H1 (cell line): ENCODE data around the gene GABRA6. TPM values are rescaled to one million over a fixed set of nuclear protein-coding genes. Genes with fewer than 3 reads are reported as not detected.

ENCODE experiments used
- CTCF ChIA-PET: fragments of 300-600 bp; sonication (Branson Sonifier 250); formaldehyde crosslinking; loops from one replicate; lab custom pipeline; 2021; ENCODE audit not compliant: partially characterized antibody; lab: Charles Lee
- POLR2A ChIA-PET: fragments of 300-600 bp; sonication (Branson Sonifier 250); formaldehyde crosslinking; loops from one replicate; lab custom pipeline; 2021; ENCODE audit warnings: inconsistent platforms; ENCODE audit not compliant: partially characterized antibody; lab: Charles Lee
- DNase-seq, 2 experiments: peaks; one replicate each; pipeline versions ENCODE4 v3.0.0 to v3.0.0-alpha.2; 2010 to 2022; ENCODE audit warnings: low spot score in 2 of 2, low read depth in 1 of 2, mixed read lengths in 1 of 2
- FAIRE-seq: peaks from 2 replicates; lab custom pipeline; 2011; peaks lifted over from hg19 to GRCh38; lab: Jason Lieb, UNC
- H2AFZ ChIP-seq: 2 replicates; pipeline ENCODE4 v1.8.1; 2012; ENCODE audit warnings: low read length, inconsistent platforms
- H2AK5ac ChIP-seq: 2 replicates; pipeline ENCODE4 v1.6.1; 2013; ENCODE audit warnings: low read depth, low read length
- H2BK120ac ChIP-seq: replicated peaks from 2 replicates; pipeline ENCODE3; 2013; ENCODE audit warnings: low read depth, low read length, inconsistent platforms
- H2BK12ac ChIP-seq: 2 replicates; pipeline ENCODE4 v1.6.1; 2013; ENCODE audit warnings: low read depth, low read length
- H2BK15ac ChIP-seq: 2 replicates; pipeline ENCODE4 v1.6.1; 2013; ENCODE audit warnings: low read length
- H2BK20ac ChIP-seq: 2 replicates; pipeline ENCODE4 v1.6.1; 2013; ENCODE audit warnings: low read length
- H2BK5ac ChIP-seq: 2 replicates; pipeline ENCODE4 v1.6.1; 2013; ENCODE audit warnings: low read depth, low read length
- H3K14ac ChIP-seq: 2 replicates; pipeline ENCODE4 v1.6.1; 2013; ENCODE audit warnings: inconsistent platforms; ENCODE audit not compliant: insufficient read length
- H3K18ac ChIP-seq: 2 replicates; pipeline ENCODE4 v1.6.1; 2013; ENCODE audit warnings: low read length; ENCODE audit errors: extremely low read depth
- H3K23ac ChIP-seq: 2 replicates; pipeline ENCODE4 v1.6.1; 2013; ENCODE audit warnings: inconsistent platforms; ENCODE audit not compliant: insufficient read length
- H3K23me2 ChIP-seq: 2 replicates; pipeline ENCODE4 v1.6.1; 2013; ENCODE audit warnings: low read depth, low read length
- H3K27ac ChIP-seq: 2 replicates; pipeline ENCODE4 v1.6.1; 2011; ENCODE audit warnings: low read depth, low read length, inconsistent platforms
- H3K27me3 ChIP-seq, 4 experiments: replicated peaks in 1 of 4; 1 replicate in 1 of 4; 2 replicates in 3 of 4; pipeline versions ENCODE4 v1.6.1 to v1.8.1; 2011 to 2013; ENCODE audit warnings: low read length in 3 of 4, mild to moderate bottlenecking in 3 of 4, inconsistent platforms in 2 of 4, mixed read lengths in 2 of 4, moderate library complexity in 1 of 4; ENCODE audit not compliant: control insufficient read depth in 3 of 4, insufficient read depth in 3 of 4; ENCODE audit errors: extremely low read depth in 1 of 4
- H3K36me3 ChIP-seq, 4 experiments: 2 replicates each; pipeline versions ENCODE4 v1.6.1 to v1.8.1; 2011 to 2013; ENCODE audit warnings: mild to moderate bottlenecking in 4 of 4, low read length in 3 of 4, moderate library complexity in 2 of 4, control low read depth in 1 of 4, inconsistent platforms in 1 of 4; ENCODE audit not compliant: insufficient read depth in 4 of 4, control insufficient read depth in 2 of 4
- H3K4ac ChIP-seq: replicated peaks from 2 replicates; pipeline ENCODE3; 2013; ENCODE audit warnings: low read length, low read depth, mixed read lengths, inconsistent platforms; ENCODE audit not compliant: insufficient read length
- H3K4me1 ChIP-seq, 4 experiments: replicated peaks in 1 of 4; 1 replicate in 1 of 4; 2 replicates in 3 of 4; pipeline versions ENCODE4 v1.6.1 to v1.8.1; 2011 to 2013; ENCODE audit warnings: low read length in 3 of 4, inconsistent platforms in 2 of 4, mixed read lengths in 1 of 4; ENCODE audit not compliant: insufficient read depth in 4 of 4, control insufficient read depth in 3 of 4
- H3K4me2 ChIP-seq, 2 experiments: 2 replicates each; pipeline versions ENCODE4 v1.6.1 to v1.8.1; 2011 to 2013; ENCODE audit warnings: low read depth in 2 of 2, low read length in 2 of 2, control low read depth in 1 of 2, inconsistent platforms in 1 of 2, mild to moderate bottlenecking in 1 of 2; ENCODE audit not compliant: insufficient read depth in 1 of 2
- H3K4me3 ChIP-seq, 4 experiments: fragments of 200-600, 300-600 bp in 1 of 4; sonication (generic), shearing (Covaris generic), sonication (Bioruptor Twin) in 1 of 4; 2 replicates each; pipeline versions ENCODE4 v1.5.1 to v1.8.1; 2011 to 2016; ENCODE audit warnings: low read length in 4 of 4, low read depth in 3 of 4, control low read depth in 2 of 4, inconsistent platforms in 2 of 4, mild to moderate bottlenecking in 2 of 4, mixed read lengths in 1 of 4, moderate library complexity in 1 of 4; ENCODE audit not compliant: insufficient read depth in 2 of 4; ENCODE audit errors: extremely low read depth in 1 of 4
- H3K56ac ChIP-seq: replicated peaks from 2 replicates; pipeline ENCODE3; 2013; ENCODE audit warnings: low read depth, mild to moderate bottlenecking, mixed read lengths, low read length, inconsistent platforms; ENCODE audit not compliant: insufficient read length
- H3K79me1 ChIP-seq: 2 replicates; pipeline ENCODE4 v1.6.1; 2013; ENCODE audit warnings: low read depth, low read length, control low read depth
- H3K79me2 ChIP-seq, 2 experiments: 2 replicates each; pipeline versions ENCODE4 v1.6.1 to v1.8.1; 2012 to 2013; ENCODE audit warnings: low read length in 2 of 2, mild to moderate bottlenecking in 2 of 2, inconsistent platforms in 1 of 2; ENCODE audit not compliant: insufficient read depth in 2 of 2, control insufficient read depth in 1 of 2
- H3K9ac ChIP-seq, 4 experiments: replicated peaks in 1 of 4; 1 replicate in 1 of 4; 2 replicates in 3 of 4; pipeline versions ENCODE4 v1.6.1 to v1.8.1; 2011 to 2013; ENCODE audit warnings: low read depth in 3 of 4, low read length in 3 of 4, control low read depth in 2 of 4, mild to moderate bottlenecking in 2 of 4, moderate library complexity in 2 of 4, inconsistent platforms in 1 of 4; ENCODE audit errors: extremely low read depth in 1 of 4
- H3K9me3 ChIP-seq, 2 experiments: 2 replicates each; pipeline versions ENCODE4 v1.6.1 to v1.8.1; 2012 to 2013; ENCODE audit warnings: mild to moderate bottlenecking in 2 of 2, moderate library complexity in 2 of 2, control low read depth in 1 of 2, inconsistent platforms in 1 of 2, low read depth in 1 of 2, low read length in 1 of 2, mixed read lengths in 1 of 2; ENCODE audit not compliant: insufficient read depth in 2 of 2
- H4K20me1 ChIP-seq, 2 experiments: replicated peaks in 1 of 2; 2 replicates each; pipeline versions ENCODE3 to v1.8.1; 2011 to 2013; ENCODE audit warnings: inconsistent platforms in 2 of 2, low read length in 2 of 2, mild to moderate bottlenecking in 1 of 2; ENCODE audit not compliant: insufficient read depth in 2 of 2, control insufficient read depth in 1 of 2
- H4K5ac ChIP-seq: 2 replicates; pipeline ENCODE4 v1.6.1; 2013; ENCODE audit warnings: low read length, low read depth, mixed read lengths, inconsistent platforms; ENCODE audit not compliant: insufficient read length
- H4K8ac ChIP-seq: 2 replicates; pipeline ENCODE4 v1.8.0; 2013; ENCODE audit warnings: mild to moderate bottlenecking, moderate library complexity, low read length, inconsistent platforms; ENCODE audit not compliant: insufficient read depth; ENCODE audit errors: extremely low read depth
- H4K91ac ChIP-seq: replicated peaks from 2 replicates; pipeline ENCODE3; 2013; ENCODE audit warnings: low read length, mixed read lengths, inconsistent platforms; ENCODE audit not compliant: insufficient read length
- BCL11A ChIP-seq, 2 experiments: IDR thresholded peaks; one replicate each; pipeline ENCODE4 v1.6.1; 2011; ENCODE audit warnings: low read depth in 2 of 2, low read length in 2 of 2, mild to moderate bottlenecking in 2 of 2
- E2F6 ChIP-seq: IDR thresholded peaks from 2 replicates; pipeline ENCODE4 v1.6.1; 2012; ENCODE audit warnings: inconsistent platforms
- POU5F1 ChIP-seq: IDR thresholded peaks from 2 replicates; pipeline ENCODE4 v1.6.1; 2011; ENCODE audit warnings: low read depth, mild to moderate bottlenecking, low read length, moderate library complexity
- TBP ChIP-seq: IDR thresholded peaks from 2 replicates; pipeline ENCODE4 v1.6.1; 2011; ENCODE audit warnings: low read depth, low read length, improper control_type of control experiment
- WGBS, 2 experiments: shearing (Covaris generic) in 1 of 2; methylation state at CpG; one replicate each; pipeline versions ENCODE4 v1.1.6 to v1.1.7; 2013 to 2015; ENCODE audit warnings: low lambda C conversion rate in 2 of 2, mixed read lengths in 2 of 2, inconsistent platforms in 1 of 2, low coverage in 1 of 2, missing lambda C conversion rate in 1 of 2; ENCODE audit not compliant: insufficient replicate concordance in 2 of 2, insufficient coverage in 1 of 2, insufficient read length in 1 of 2; ENCODE audit errors: extremely low coverage in 1 of 2, missing lambda C conversion rate in 1 of 2; 5-methylcytosine and 5-hydroxymethylcytosine counted together
- polyA plus RNA-seq, 7 experiments: library from polyadenylated mRNA; depleted of rRNA in 3 of 7; stranded (reverse) in 5 of 7; unstranded in 2 of 7; fragments of >200 nt in 5 of 7; fragments of 200-250 nt in 2 of 7; gene quantifications; 1 replicate in 5 of 7; 2 replicates in 1 of 7; 4 replicates in 1 of 7; pipeline versions ENCODE4 v1.2.1 to v1.2.3, GENCODE V29; 2011 to 2013; ENCODE audit warnings: missing spikeins in 2 of 7, mixed read lengths in 2 of 7
- total RNA-seq: library from RNA; stranded (reverse); fragmentation: NEBNext Ultra II Directional; extraction: Animal tissue kit (Norgen Biotek cat#: 25700); gene quantifications from 2 replicates; pipeline ENCODE4 v1.2.1, GENCODE V29; 2021

The GABRA6 gene
- total and polyA plus RNA-seq, 2 of the 8 experiments (the other 6 are each of a cell fraction or from before 2014, with no cell fraction given) = not detected

GRCh38 chr5:161740433-161740832 is 54.9 kb downstream of the GABRA6 start:
- no peaks in the 10 kb centered on the region for H3K36me3 ChIP-seq
- FAIRE-seq (no peak), DNase-seq (no peak)
- no peak for TF ChIP-seq POU5F1
- TF ChIP-seq TBP = no peak
- no peak for TF ChIP-seq E2F6
- no peak for TF ChIP-seq BCL11A (IDR thresholded peaks at IDR 0.05; ENCODE audit: low read depth in 2 of 2, low read length in 2 of 2)
- H2BK15ac ChIP-seq = no peak overlapping the region
- H3K23ac ChIP-seq = no peak overlapping the region
- no peaks in the 10 kb centered on the region for H3K27me3 ChIP-seq
- no peak overlapping the region for H3K4ac ChIP-seq
- WGBS, 2 experiments = 93% methylated on average over 1 of the region's 1 CpG; no CpG with 5 or more reads in 1 of the 2 experiments
- H2BK12ac ChIP-seq = no peak overlapping the region
- no peak overlapping the region for H3K9ac ChIP-seq
- H4K20me1 ChIP-seq = no peaks in the 10 kb centered on the region
- no peak overlapping the region for H2AK5ac ChIP-seq
- H3K9me3 ChIP-seq = no peaks in the 10 kb centered on the region
- H2BK120ac ChIP-seq = no peak overlapping the region
- no peak overlapping the region for H3K14ac ChIP-seq
- H3K27ac ChIP-seq = no peak overlapping the region
- no peaks in the 10 kb centered on the region for H3K23me2 ChIP-seq
- no peaks in the 10 kb centered on the region for H3K4me1 ChIP-seq
- no peak overlapping the region for H3K4me3 ChIP-seq
- H4K8ac ChIP-seq = no peak overlapping the region
- no peak overlapping the region for H4K91ac ChIP-seq
- no peak overlapping the region for H2BK20ac ChIP-seq
- H2AFZ ChIP-seq = 0 out of 2 replicates have a peak overlapping the region, but pooled peaks have one; percentile 21
- H3K79me2 ChIP-seq = no peaks in the 10 kb centered on the region
- ChIA-PET CTCF (interaction anchor here (1.2 kb wide), 1 partner anchor 10 kb away, joined by 3 read pairs; no protein-coding TSS in a partner anchor), POLR2A (no interaction called here)
- H4K5ac ChIP-seq = no peak overlapping the region
- H3K18ac ChIP-seq = no peak overlapping the region
- no peak overlapping the region for H2BK5ac ChIP-seq
- H3K56ac ChIP-seq = no peak overlapping the region
- H3K4me2 ChIP-seq = no peak overlapping the region
- H3K79me1 ChIP-seq = no peaks in the 10 kb centered on the region
